Neural cell (in vitro differentiated cells): ENCODE measurements around the gene IL20RA. TPM values are rescaled to one million over a fixed set of nuclear protein-coding genes. Genes with fewer than 3 reads are reported as not detected.

Experiments
- H2AFZ ChIP-seq: fragments of 200-600, 300-800 bp; sonication (generic), shearing (Covaris generic); 2 replicates; pipeline ENCODE4 v1.6.0; 2014; ENCODE audit warnings: low read depth, mild to moderate bottlenecking, antibody characterized with exemption, low read length, moderate library complexity
- H3F3A ChIP-seq: fragments of 200-600 bp; shearing (Covaris generic); 2 replicates; pipeline ENCODE4 v1.6.1; 2016; ENCODE audit warnings: mild to moderate bottlenecking, moderate library complexity, mixed read lengths, antibody characterized with exemption, low read length; ENCODE audit not compliant: insufficient read depth, poor library complexity, severe bottlenecking
- H3K27ac ChIP-seq: fragments of 200-600, 300-800 bp; sonication (generic), shearing (Covaris generic); 2 replicates; pipeline ENCODE4 v1.5.1; 2014; ENCODE audit warnings: mild to moderate bottlenecking, low read length, moderate library complexity
- H3K27me3 ChIP-seq: fragments of 300-800, 200-600 bp; sonication (generic), shearing (Covaris generic); 2 replicates; pipeline ENCODE4 v1.6.0; 2014; ENCODE audit warnings: mild to moderate bottlenecking, low read depth, low read length, moderate library complexity; ENCODE audit not compliant: insufficient read depth
- H3K36me3 ChIP-seq: fragments of 300-800, 200-600 bp; sonication (generic), shearing (Covaris generic); 2 replicates; pipeline ENCODE4 v1.5.1; 2014; ENCODE audit warnings: mild to moderate bottlenecking, antibody characterized with exemption, low read length, moderate library complexity; ENCODE audit not compliant: insufficient read depth
- H3K4me2 ChIP-seq: fragments of 300-800, 200-600 bp; sonication (generic), shearing (Covaris generic); 2 replicates; pipeline ENCODE4 v1.6.0; 2014; ENCODE audit warnings: mild to moderate bottlenecking, low read length
- H3K4me3 ChIP-seq: fragments of 300-800, 200-600 bp; sonication (generic), shearing (Covaris generic); 2 replicates; pipeline ENCODE4 v1.5.1; 2014; ENCODE audit warnings: mild to moderate bottlenecking, low read length, moderate library complexity
- H3K79me2 ChIP-seq: fragments of 200-600 bp; shearing (Covaris generic); replicated peaks from 2 replicates; pipeline ENCODE4 v1.6.0; 2014; ENCODE audit warnings: mild to moderate bottlenecking, low read length, moderate library complexity; ENCODE audit not compliant: insufficient read depth
- H3K9ac ChIP-seq: fragments of 300-800, 200-600 bp; sonication (generic), shearing (Covaris generic); 2 replicates; pipeline ENCODE4 v1.6.1; 2016; ENCODE audit warnings: mild to moderate bottlenecking, low read length, mixed read lengths
- H3K9me2 ChIP-seq: fragments of 200-600 bp; shearing (Covaris generic); 2 replicates; pipeline ENCODE4 v1.6.1; 2016; ENCODE audit warnings: mild to moderate bottlenecking, low read length, mixed read lengths; ENCODE audit not compliant: insufficient read depth
- H3K9me3 ChIP-seq: fragments of 200-600, 300-800 bp; sonication (generic), shearing (Covaris generic); 2 replicates; pipeline ENCODE4 v1.6.1; 2016; ENCODE audit warnings: mild to moderate bottlenecking, mixed run types, low read length, moderate library complexity, mixed read lengths
- H4K20me1 ChIP-seq: fragments of 200-600 bp; shearing (Covaris generic); 2 replicates; pipeline ENCODE4 v1.6.1; 2016; ENCODE audit warnings: mild to moderate bottlenecking, mixed run types; ENCODE audit not compliant: insufficient read depth
- EP300 ChIP-seq: fragments of 450-650 bp; conservative IDR thresholded peaks from 2 replicates; pipeline ENCODE4 v1.6.1; 2014; ENCODE audit warnings: antibody characterized with exemption, mild to moderate bottlenecking, moderate library complexity; ENCODE audit not compliant: poor library complexity, severe bottlenecking
- EZH2 ChIP-seq: fragments of 200-600, 300-800 bp; shearing (Covaris generic), sonication (generic); IDR thresholded peaks from 2 replicates; pipeline ENCODE4 v1.6.1; 2014; ENCODE audit warnings: antibody characterized with exemption, low read length, borderline replicate concordance, mild to moderate bottlenecking; ENCODE audit not compliant: insufficient read depth, poor library complexity, severe bottlenecking
- MXI1 ChIP-seq: fragments of 450-650 bp; conservative IDR thresholded peaks from 2 replicates; pipeline ENCODE4 v1.6.1; 2014; ENCODE audit warnings: antibody characterized with exemption, mild to moderate bottlenecking; ENCODE audit not compliant: poor library complexity, severe bottlenecking
- POLR2AphosphoS5 ChIP-seq: IDR thresholded peaks from 2 replicates; pipeline ENCODE4 v1.6.1; 2012
- RAD21 ChIP-seq: fragments of 450-650 bp; conservative IDR thresholded peaks from 2 replicates; pipeline ENCODE4 v1.6.1; 2014; ENCODE audit warnings: antibody characterized with exemption, mild to moderate bottlenecking, moderate library complexity
- SMC3 ChIP-seq: fragments of 450-650 bp; conservative IDR thresholded peaks from 2 replicates; pipeline ENCODE4 v1.6.1; 2014; ENCODE audit warnings: antibody characterized with exemption, mild to moderate bottlenecking, moderate library complexity; ENCODE audit not compliant: poor library complexity
- TAF1 ChIP-seq: IDR thresholded peaks from 2 replicates; pipeline ENCODE4 v1.6.1; 2012; ENCODE audit warnings: low read depth
- polyA plus RNA-seq: library from polyadenylated mRNA; depleted of rRNA; stranded (reverse); fragments of >200 nt; gene quantifications from 2 replicates; pipeline ENCODE4 v1.2.3, GENCODE V29; 2014
- TF ChIP-seq, protein P1 (sequence below): fragments of 450-650 bp; IDR thresholded peaks from 2 replicates; pipeline ENCODE4 v1.5.1; 2014; ENCODE audit warnings: antibody characterized with exemption, mild to moderate bottlenecking, moderate library complexity; ENCODE audit not compliant: poor library complexity, severe bottlenecking
- TF ChIP-seq, protein P2 (sequence below): IDR thresholded peaks from 2 replicates; pipeline ENCODE4 v1.6.1; 2012; ENCODE audit warnings: borderline replicate concordance

The IL20RA gene
- polyA plus RNA-seq, 1 donor from 2014 or later, result not detected

DNA sequence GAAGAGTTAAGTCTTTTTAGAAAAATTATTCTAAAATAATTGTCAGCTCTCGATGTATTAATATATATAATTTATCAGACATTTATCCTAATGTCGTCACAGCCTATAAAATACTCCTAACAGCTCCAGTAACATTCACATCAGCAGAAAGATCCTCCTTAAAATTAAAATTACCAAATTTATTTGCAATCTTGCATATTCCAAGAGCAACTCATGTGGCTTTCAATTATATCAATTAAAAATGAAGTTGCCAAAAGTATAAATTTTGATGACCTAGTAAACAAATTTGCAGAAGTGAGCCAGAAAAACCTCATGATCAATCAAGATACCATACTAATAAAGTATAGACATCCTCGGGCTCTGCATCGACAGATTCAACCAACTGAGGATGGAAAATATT is 60.2 kb downstream of the IL20RA start:
- Histone ChIP-seq H3K4me2 (no peak overlapping the region), H3K79me2 (no peaks in the 10 kb centered on the region), H3K9me3 (no peaks in the 10 kb centered on the region), H2AFZ (no peak overlapping the region), H4K20me1 (no peaks in the 10 kb centered on the region), H3K27ac (no peak overlapping the region), H3K4me3 (no peak overlapping the region), H3K36me3 (no peaks in the 10 kb centered on the region), H3K9ac (no peak overlapping the region), H3K27me3 (peaks cover 15% of the 10 kb centered on the region), H3F3A (no peaks in the 10 kb centered on the region), H3K9me2 (no peaks in the 10 kb centered on the region)
- TF ChIP-seq EZH2 (no peak), RAD21 (no peak), TAF1 (no peak), POLR2AphosphoS5 (no peak), EP300 (no peak), SMC3 (no peak), MXI1 (no peak)
- TF ChIP-seq, protein P1, sequence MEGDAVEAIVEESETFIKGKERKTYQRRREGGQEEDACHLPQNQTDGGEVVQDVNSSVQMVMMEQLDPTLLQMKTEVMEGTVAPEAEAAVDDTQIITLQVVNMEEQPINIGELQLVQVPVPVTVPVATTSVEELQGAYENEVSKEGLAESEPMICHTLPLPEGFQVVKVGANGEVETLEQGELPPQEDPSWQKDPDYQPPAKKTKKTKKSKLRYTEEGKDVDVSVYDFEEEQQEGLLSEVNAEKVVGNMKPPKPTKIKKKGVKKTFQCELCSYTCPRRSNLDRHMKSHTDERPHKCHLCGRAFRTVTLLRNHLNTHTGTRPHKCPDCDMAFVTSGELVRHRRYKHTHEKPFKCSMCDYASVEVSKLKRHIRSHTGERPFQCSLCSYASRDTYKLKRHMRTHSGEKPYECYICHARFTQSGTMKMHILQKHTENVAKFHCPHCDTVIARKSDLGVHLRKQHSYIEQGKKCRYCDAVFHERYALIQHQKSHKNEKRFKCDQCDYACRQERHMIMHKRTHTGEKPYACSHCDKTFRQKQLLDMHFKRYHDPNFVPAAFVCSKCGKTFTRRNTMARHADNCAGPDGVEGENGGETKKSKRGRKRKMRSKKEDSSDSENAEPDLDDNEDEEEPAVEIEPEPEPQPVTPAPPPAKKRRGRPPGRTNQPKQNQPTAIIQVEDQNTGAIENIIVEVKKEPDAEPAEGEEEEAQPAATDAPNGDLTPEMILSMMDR, result no peak
- TF ChIP-seq, protein P2, sequence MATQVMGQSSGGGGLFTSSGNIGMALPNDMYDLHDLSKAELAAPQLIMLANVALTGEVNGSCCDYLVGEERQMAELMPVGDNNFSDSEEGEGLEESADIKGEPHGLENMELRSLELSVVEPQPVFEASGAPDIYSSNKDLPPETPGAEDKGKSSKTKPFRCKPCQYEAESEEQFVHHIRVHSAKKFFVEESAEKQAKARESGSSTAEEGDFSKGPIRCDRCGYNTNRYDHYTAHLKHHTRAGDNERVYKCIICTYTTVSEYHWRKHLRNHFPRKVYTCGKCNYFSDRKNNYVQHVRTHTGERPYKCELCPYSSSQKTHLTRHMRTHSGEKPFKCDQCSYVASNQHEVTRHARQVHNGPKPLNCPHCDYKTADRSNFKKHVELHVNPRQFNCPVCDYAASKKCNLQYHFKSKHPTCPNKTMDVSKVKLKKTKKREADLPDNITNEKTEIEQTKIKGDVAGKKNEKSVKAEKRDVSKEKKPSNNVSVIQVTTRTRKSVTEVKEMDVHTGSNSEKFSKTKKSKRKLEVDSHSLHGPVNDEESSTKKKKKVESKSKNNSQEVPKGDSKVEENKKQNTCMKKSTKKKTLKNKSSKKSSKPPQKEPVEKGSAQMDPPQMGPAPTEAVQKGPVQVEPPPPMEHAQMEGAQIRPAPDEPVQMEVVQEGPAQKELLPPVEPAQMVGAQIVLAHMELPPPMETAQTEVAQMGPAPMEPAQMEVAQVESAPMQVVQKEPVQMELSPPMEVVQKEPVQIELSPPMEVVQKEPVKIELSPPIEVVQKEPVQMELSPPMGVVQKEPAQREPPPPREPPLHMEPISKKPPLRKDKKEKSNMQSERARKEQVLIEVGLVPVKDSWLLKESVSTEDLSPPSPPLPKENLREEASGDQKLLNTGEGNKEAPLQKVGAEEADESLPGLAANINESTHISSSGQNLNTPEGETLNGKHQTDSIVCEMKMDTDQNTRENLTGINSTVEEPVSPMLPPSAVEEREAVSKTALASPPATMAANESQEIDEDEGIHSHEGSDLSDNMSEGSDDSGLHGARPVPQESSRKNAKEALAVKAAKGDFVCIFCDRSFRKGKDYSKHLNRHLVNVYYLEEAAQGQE, result no peak

DNA sequence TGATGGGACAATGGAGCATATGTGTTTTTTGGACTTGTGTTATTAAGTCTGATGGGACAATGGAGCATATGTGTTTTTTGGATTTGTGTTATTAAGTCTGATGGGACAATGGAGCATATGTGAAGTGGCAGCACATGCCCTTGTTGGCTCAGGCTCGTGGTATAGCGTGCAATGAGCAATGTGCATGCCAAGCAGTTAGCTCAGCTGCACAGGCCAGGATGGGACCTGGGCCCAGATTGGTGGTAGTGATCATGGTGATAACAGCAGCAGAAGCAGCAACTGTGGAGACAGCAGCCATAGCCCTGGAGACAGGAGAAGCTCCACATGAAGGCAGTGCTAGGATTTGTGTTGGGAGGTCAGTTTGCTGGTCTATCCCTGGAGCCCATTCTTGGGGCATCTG is 61.1 kb downstream of the IL20RA start:
- H3K27ac ChIP-seq, result no peak overlapping the region
- H3K79me2 ChIP-seq, result no peaks in the 10 kb centered on the region
- H3K4me3 ChIP-seq, result no peak overlapping the region
- H3K4me2 ChIP-seq, result no peak overlapping the region
- H3K9me2 ChIP-seq, result no peaks in the 10 kb centered on the region
- no peaks in the 10 kb centered on the region for H3K36me3 ChIP-seq
- H3F3A ChIP-seq, result no peaks in the 10 kb centered on the region
- no peaks in the 10 kb centered on the region for H4K20me1 ChIP-seq
- no peak overlapping the region for H3K9ac ChIP-seq
- no peaks in the 10 kb centered on the region for H3K9me3 ChIP-seq
- H3K27me3 ChIP-seq, result peaks cover 8% of the 10 kb centered on the region
- TF ChIP-seq, protein P2, result no peak
- no peak for TF ChIP-seq TAF1
- no peak for TF ChIP-seq EZH2
- TF ChIP-seq SMC3, result no peak
- TF ChIP-seq RAD21, result no peak
- TF ChIP-seq POLR2AphosphoS5, result no peak
- no peak for TF ChIP-seq MXI1
- TF ChIP-seq, protein P1, result no peak
- no peak for TF ChIP-seq EP300
- no peak overlapping the region for H2AFZ ChIP-seq
